Testis (tissue), 3 donors: ENCODE data around the gene CDC123. TPM values are rescaled to one million over a fixed set of nuclear protein-coding genes. Genes with fewer than 3 reads are reported as not detected.

Source experiments
- DNase-seq: peaks from one replicate; pipeline ENCODE4 v3.0.0-alpha.2; 2019
- H3K27ac ChIP-seq, 2 donors: fragments of 200-600 bp; sonication (generic); one replicate each; pipeline ENCODE4 v1.5.1; 2019
- H3K27me3 ChIP-seq: fragments of 200-600 bp; sonication (generic); one replicate; pipeline ENCODE4 v1.5.1; 2019
- H3K36me3 ChIP-seq: fragments of 200-600 bp; sonication (generic); one replicate; pipeline ENCODE4 v1.5.1; 2017; ENCODE audit warnings: low read depth; ENCODE audit errors: missing control alignments
- H3K4me1 ChIP-seq: fragments of 200-600 bp; sonication (generic); one replicate; pipeline ENCODE4 v1.5.1; 2019
- H3K4me3 ChIP-seq, 2 donors: fragments of 200-600 bp; sonication (generic); one replicate each; pipeline ENCODE4 v1.5.1; 2017 to 2019
- H3K9me3 ChIP-seq: fragments of 200-600 bp; sonication (generic); one replicate; pipeline ENCODE4 v1.5.1; 2017
- POLR2A ChIP-seq: fragments of 450-650 bp; IDR thresholded peaks from one replicate; pipeline ENCODE4 v1.6.1; 2017; ENCODE audit warnings: antibody characterized with exemption, mild to moderate bottlenecking, moderate library complexity
- WGBS, 2 donors: methylation state at CpG; one replicate each; pipeline ENCODE4 v1.1.5; 2018; 5-methylcytosine and 5-hydroxymethylcytosine counted together
- intact Hi-C: fragments of 100-400 bp; cut with DNase I; formaldehyde crosslinking; loops from one replicate; pipeline ENCODE4 v1.15.1; 2023; ENCODE audit warnings: low total_unique reads
- polyA plus RNA-seq: library from polyadenylated mRNA; stranded (reverse); fragments of 350-450 nt; fragmentation: Illumina TruSeq; extraction: RNeasy Lipid Tissue Mini Kit (QIAGEN cat#74804); gene quantifications from one replicate; pipeline ENCODE4 v1.2.3, GENCODE V29; 2014; ENCODE audit warnings: low read depth, low replicate concordance; ENCODE audit not compliant: insufficient read depth
- total RNA-seq, 2 donors: library from RNA; depleted of rRNA; stranded (reverse); fragments of >200 nt; gene quantifications; one replicate each; pipeline ENCODE4 v1.2.3, GENCODE V29; 2016
- TF ChIP-seq, protein P1 (sequence below), 3 experiments: fragments of 450-650 bp in 2 of 3; fragments of 200-600 bp in 1 of 3; sonication (generic) in 1 of 3; IDR thresholded peaks; one replicate each; pipeline ENCODE4 v1.5.1; 2016 to 2019; ENCODE audit warnings: antibody characterized with exemption in 3 of 3, mild to moderate bottlenecking in 2 of 3, moderate library complexity in 1 of 3

The CDC123 gene
- total and polyA plus RNA-seq, 3 donors from 2014 or later: 62.4 to 87.4 (median 71.7) TPM

GRCh38 chr10:12205082-12205481 is 9.1 kb downstream of the CDC123 start:
- Histone ChIP-seq H3K36me3 (no peaks in the 10 kb centered on the region), H3K4me1 (peaks cover 3% of the 10 kb centered on the region), H3K27ac (no peak overlapping the region), H3K27me3 (no peaks in the 10 kb centered on the region), H3K9me3 (no peaks in the 10 kb centered on the region), H3K4me3 (no peak overlapping the region)
- intact Hi-C loops: no loop called here
- TF ChIP-seq POLR2A: no peak
- TF ChIP-seq, protein P1, sequence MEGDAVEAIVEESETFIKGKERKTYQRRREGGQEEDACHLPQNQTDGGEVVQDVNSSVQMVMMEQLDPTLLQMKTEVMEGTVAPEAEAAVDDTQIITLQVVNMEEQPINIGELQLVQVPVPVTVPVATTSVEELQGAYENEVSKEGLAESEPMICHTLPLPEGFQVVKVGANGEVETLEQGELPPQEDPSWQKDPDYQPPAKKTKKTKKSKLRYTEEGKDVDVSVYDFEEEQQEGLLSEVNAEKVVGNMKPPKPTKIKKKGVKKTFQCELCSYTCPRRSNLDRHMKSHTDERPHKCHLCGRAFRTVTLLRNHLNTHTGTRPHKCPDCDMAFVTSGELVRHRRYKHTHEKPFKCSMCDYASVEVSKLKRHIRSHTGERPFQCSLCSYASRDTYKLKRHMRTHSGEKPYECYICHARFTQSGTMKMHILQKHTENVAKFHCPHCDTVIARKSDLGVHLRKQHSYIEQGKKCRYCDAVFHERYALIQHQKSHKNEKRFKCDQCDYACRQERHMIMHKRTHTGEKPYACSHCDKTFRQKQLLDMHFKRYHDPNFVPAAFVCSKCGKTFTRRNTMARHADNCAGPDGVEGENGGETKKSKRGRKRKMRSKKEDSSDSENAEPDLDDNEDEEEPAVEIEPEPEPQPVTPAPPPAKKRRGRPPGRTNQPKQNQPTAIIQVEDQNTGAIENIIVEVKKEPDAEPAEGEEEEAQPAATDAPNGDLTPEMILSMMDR (IDR thresholded peaks at IDR 0.05): no peak
- DNase-seq: no peak
- 88 to 89% methylated on average over 3 of the region's 3 CpGs for WGBS, 2 donors

DNA sequence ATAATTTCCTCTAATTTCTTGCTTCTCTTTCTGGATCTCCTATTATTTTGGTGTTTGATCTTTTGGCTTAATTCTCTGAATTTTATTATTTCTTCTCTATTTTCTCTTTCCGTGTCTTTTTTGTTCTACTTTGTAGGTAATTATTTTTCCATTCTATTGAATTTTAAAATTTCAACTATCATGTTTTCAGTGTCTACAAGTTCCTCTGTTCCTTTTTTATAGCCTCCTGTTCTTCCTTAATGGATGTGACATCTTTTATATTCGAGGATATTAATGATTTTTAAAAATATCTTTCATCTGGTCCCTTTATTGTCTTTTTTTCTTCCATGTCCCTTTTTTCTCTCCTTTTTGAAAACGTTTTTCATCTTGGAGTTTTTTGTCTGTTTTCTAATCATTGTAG is 11.1 kb downstream of the CDC123 start:
- 76 to 85% methylated on average over 3 of the region's 3 CpGs for WGBS, 2 donors
- DNase-seq: no peak
- H3K27ac ChIP-seq: peak overlapping the region in 1 of 2 donors; percentile 37
- intact Hi-C loops: no loop called here
- no peaks in the 10 kb centered on the region for H3K9me3 ChIP-seq
- peaks cover 3% of the 10 kb centered on the region for H3K4me1 ChIP-seq
- H3K36me3 ChIP-seq: no peaks in the 10 kb centered on the region
- H3K27me3 ChIP-seq: no peaks in the 10 kb centered on the region
- H3K4me3 ChIP-seq: no peak overlapping the region
- TF ChIP-seq, protein P1 (IDR thresholded peaks at IDR 0.05): no peak
- TF ChIP-seq POLR2A: no peak

DNA sequence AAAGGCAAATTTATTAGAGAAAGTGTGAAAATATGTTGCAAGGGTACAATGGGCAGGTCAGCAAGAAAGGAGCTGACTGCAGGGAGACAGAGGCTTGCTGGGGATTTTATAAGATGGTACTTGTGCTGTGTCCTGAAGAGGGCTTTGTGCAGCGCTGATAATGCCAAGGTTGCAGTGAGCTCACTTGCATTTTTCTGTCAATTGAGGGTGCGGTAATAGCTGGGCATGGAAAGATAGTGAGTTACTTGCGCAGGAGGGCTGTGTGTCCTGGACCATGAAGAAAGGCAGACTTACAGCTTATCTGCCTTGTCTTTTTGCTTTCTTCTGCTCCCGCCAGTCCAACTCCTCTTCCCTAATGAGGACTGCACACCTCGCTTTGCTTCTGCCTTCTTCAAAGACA is 12.5 kb downstream of the CDC123 start:
- no peaks in the 10 kb centered on the region for H3K9me3 ChIP-seq
- peak; percentile 64 for DNase-seq
- intact Hi-C loops: no loop called here
- TF ChIP-seq POLR2A: no peak
- TF ChIP-seq, protein P1 (IDR thresholded peaks at IDR 0.05): no peak
- no peaks in the 10 kb centered on the region for H3K27me3 ChIP-seq
- H3K27ac ChIP-seq: peak overlapping the region; percentile 0 to 3
- H3K4me3 ChIP-seq: no peak overlapping the region
- 71 to 87% methylated on average over 5 of the region's 5 CpGs for WGBS, 2 donors
- H3K36me3 ChIP-seq: no peaks in the 10 kb centered on the region
- H3K4me1 ChIP-seq: peaks cover 3% of the 10 kb centered on the region

DNA sequence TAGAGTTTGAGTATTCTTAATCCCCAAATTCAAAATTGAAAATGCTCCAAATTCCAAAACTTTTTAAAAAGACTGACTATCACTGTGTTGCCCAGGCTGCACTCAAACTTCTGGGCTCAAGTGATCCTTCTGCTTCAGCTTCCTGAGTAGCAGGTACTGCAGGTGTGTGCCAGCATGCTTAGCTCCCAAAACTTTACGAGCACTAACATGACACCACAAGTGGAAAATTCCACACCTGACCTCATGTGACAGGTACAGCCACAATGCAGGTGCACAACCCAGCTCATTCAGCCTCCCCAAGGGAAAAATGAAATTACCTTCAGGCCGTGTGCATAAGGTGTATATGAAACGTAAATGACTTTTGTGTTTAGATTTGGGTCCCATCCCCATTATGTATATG is 16.5 kb downstream of the CDC123 start:
- intact Hi-C loops: no loop called here
- Histone ChIP-seq H3K27ac (no peak overlapping the region), H3K9me3 (no peaks in the 10 kb centered on the region), H3K27me3 (no peaks in the 10 kb centered on the region), H3K36me3 (no peaks in the 10 kb centered on the region), H3K4me3 (no peak overlapping the region), H3K4me1 (peaks cover 3% of the 10 kb centered on the region)
- DNase-seq: no peak
- TF ChIP-seq, protein P1 (IDR thresholded peaks at IDR 0.05): no peak
- TF ChIP-seq POLR2A: no peak
- WGBS, 2 donors: 91 to 97% methylated on average over 3 of the region's 3 CpGs

GRCh38 chr10:12213621-12214020 is 17.6 kb downstream of the CDC123 start:
- WGBS, 2 donors: 76 to 81% methylated on average over 3 of the region's 3 CpGs
- Histone ChIP-seq H3K27ac (no peak overlapping the region), H3K27me3 (no peaks in the 10 kb centered on the region), H3K4me1 (peaks cover 3% of the 10 kb centered on the region), H3K4me3 (no peak overlapping the region), H3K9me3 (no peaks in the 10 kb centered on the region), H3K36me3 (no peaks in the 10 kb centered on the region)
- intact Hi-C loops: no loop called here
- no peak for DNase-seq
- TF ChIP-seq, protein P1 (IDR thresholded peaks at IDR 0.05): no peak
- TF ChIP-seq POLR2A: no peak
